ENCODE measurements around the gene PLCD1.
"Not testable (repeated sequence)": the region's sequence is repeated elsewhere in the genome, so short reads cannot be mapped to it uniquely, and the experiment has no call there.

The PLCD1 gene

DNA sequence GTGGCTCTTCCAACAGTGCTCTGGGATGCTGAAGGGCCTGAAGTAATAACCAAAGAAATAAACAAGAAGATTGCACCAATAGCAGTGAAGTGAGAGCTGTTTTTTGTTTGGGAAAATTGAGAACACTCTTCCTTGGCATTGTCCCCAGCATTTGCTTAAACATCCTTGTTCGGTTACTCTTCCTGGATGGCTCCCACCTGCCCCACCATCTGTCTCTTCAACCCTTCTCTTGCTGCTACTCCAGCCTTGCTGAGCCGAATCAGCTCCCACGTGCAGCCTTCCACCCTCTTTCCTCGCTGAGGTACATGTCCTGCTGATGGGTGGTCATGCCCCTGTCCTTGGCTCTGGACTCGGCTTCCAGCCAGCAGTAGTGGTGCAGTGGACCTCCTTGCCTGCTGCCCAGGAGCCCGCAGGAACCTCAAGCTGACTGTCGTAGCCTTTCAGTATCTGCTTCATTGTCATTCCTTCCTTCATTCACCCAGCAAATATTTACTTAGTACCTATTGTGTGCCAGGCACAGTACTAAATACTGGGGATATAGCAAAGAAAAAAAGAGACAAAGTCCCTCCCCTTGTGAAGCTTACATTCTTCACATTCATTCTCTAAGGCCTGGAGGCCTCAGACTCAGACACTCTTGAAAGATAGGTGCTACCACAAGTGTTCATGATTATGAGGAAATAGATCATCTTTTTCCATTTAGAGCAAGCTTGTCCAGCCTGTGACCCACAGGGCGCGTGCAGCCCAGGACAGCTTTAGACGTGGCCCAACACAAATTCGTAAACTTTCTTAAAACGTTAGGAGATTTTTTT lies 56.0 kb downstream of the PLCD1 start:
- ATAC-seq = no peak
- TF ChIP-seq TCF4 (CRISPR knock-in tag; IDR thresholded peaks at IDR 0.05; ENCODE audit: borderline replicate concordance) (no peak), PPARA (CRISPR knock-in tag; IDR thresholded peaks at IDR 0.05; ENCODE audit: borderline replicate concordance) (no peak), TOX (CRISPR knock-in tag; IDR thresholded peaks at IDR 0.05; ENCODE audit: borderline replicate concordance) (no peak), CSDC2 (CRISPR knock-in tag; IDR thresholded peaks at IDR 0.05) (no peak), SNAI2 (CRISPR knock-in tag; IDR thresholded peaks at IDR 0.05) (no peak)
- TF ChIP-seq, protein P1, sequence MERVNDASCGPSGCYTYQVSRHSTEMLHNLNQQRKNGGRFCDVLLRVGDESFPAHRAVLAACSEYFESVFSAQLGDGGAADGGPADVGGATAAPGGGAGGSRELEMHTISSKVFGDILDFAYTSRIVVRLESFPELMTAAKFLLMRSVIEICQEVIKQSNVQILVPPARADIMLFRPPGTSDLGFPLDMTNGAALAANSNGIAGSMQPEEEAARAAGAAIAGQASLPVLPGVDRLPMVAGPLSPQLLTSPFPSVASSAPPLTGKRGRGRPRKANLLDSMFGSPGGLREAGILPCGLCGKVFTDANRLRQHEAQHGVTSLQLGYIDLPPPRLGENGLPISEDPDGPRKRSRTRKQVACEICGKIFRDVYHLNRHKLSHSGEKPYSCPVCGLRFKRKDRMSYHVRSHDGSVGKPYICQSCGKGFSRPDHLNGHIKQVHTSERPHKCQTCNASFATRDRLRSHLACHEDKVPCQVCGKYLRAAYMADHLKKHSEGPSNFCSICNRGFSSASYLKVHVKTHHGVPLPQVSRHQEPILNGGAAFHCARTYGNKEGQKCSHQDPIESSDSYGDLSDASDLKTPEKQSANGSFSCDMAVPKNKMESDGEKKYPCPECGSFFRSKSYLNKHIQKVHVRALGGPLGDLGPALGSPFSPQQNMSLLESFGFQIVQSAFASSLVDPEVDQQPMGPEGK (CRISPR knock-in tag; IDR thresholded peaks at IDR 0.05; ENCODE audit: borderline replicate concordance) = no peak

DNA sequence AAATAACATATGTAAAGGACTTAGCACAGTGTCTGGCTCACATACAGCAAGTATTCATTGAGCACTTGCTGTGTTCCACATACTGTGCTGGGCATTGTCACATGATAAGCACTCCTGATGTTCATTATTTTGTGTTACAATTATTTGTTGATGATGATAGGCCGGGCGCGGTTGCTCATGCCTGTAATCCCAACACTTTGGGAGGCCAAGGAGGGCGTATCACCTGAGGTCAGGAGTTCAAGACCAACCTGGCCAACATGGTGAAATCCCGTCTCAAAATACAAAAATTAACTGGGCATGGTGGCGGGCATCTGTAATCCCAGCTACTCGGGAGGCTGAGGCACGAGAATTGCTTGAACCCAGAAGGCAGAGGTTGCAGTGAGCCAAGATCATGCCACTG lies 57.4 kb downstream of the PLCD1 start:
- not testable (repeated sequence) for ATAC-seq

DNA sequence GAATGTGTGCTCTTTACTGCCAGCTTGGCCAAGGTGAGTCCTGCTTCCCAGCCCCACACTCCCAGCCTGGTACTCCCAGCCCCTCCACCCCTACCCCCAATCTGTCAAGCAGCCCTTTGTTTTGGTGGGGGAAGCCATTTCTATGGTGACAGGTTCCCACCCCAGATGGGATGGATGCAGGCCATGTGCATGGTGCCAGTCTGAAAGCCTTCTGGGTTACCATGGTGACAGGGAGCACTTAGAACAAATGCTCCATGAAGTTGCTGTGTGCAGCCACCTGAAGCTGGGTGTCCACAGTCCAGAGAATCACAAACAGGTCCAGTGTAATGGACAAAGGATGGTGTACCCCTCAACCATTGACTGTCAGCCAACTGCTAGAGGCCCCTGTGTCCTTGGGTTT lies 58.0 kb downstream of the PLCD1 start:
- ATAC-seq = no peak
- no peak for TF ChIP-seq RARB (CRISPR knock-in tag; IDR thresholded peaks at IDR 0.05)
- TF ChIP-seq, protein P2, sequence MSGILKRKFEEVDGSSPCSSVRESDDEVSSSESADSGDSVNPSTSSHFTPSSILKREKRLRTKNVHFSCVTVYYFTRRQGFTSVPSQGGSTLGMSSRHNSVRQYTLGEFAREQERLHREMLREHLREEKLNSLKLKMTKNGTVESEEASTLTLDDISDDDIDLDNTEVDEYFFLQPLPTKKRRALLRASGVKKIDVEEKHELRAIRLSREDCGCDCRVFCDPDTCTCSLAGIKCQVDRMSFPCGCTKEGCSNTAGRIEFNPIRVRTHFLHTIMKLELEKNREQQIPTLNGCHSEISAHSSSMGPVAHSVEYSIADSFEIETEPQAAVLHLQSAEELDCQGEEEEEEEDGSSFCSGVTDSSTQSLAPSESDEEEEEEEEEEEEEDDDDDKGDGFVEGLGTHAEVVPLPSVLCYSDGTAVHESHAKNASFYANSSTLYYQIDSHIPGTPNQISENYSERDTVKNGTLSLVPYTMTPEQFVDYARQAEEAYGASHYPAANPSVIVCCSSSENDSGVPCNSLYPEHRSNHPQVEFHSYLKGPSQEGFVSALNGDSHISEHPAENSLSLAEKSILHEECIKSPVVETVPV (CRISPR knock-in tag; IDR thresholded peaks at IDR 0.05) = no peak
- TF ChIP-seq, protein P3, sequence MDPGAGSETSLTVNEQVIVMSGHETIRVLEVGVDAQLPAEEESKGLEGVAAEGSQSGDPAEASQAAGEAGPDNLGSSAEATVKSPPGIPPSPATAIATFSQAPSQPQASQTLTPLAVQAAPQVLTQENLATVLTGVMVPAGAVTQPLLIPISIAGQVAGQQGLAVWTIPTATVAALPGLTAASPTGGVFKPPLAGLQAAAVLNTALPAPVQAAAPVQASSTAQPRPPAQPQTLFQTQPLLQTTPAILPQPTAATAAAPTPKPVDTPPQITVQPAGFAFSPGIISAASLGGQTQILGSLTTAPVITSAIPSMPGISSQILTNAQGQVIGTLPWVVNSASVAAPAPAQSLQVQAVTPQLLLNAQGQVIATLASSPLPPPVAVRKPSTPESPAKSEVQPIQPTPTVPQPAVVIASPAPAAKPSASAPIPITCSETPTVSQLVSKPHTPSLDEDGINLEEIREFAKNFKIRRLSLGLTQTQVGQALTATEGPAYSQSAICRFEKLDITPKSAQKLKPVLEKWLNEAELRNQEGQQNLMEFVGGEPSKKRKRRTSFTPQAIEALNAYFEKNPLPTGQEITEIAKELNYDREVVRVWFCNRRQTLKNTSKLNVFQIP (CRISPR knock-in tag; IDR thresholded peaks at IDR 0.05; ENCODE audit: borderline replicate concordance, low read depth) = no peak
- no peak for TF ChIP-seq SNAI2 (CRISPR knock-in tag; IDR thresholded peaks at IDR 0.05)
- TF ChIP-seq ZNF8 (CRISPR knock-in tag; IDR thresholded peaks at IDR 0.05) = no peak
- TF ChIP-seq TCF4 (CRISPR knock-in tag; IDR thresholded peaks at IDR 0.05; ENCODE audit: borderline replicate concordance) = no peak
- no peak for TF ChIP-seq ISL1 (CRISPR knock-in tag; IDR thresholded peaks at IDR 0.05)
- no peak for TF ChIP-seq BACH2 (CRISPR knock-in tag; IDR thresholded peaks at IDR 0.05; ENCODE audit: borderline replicate concordance)
- no peak for TF ChIP-seq GLIS3 (CRISPR knock-in tag; IDR thresholded peaks at IDR 0.05)
- TF ChIP-seq CSDC2 (CRISPR knock-in tag; IDR thresholded peaks at IDR 0.05) = no peak
- TF ChIP-seq TOX (CRISPR knock-in tag; IDR thresholded peaks at IDR 0.05; ENCODE audit: borderline replicate concordance) = no peak
- no peak for TF ChIP-seq ZNF565 (CRISPR knock-in tag; conservative IDR thresholded peaks at IDR 0.05; ENCODE audit: low read depth)
- TF ChIP-seq PPARA (CRISPR knock-in tag; IDR thresholded peaks at IDR 0.05; ENCODE audit: borderline replicate concordance) = no peak
- no peak for TF ChIP-seq ESRRG (CRISPR knock-in tag; IDR thresholded peaks at IDR 0.05)
- TF ChIP-seq, protein P1 (CRISPR knock-in tag; IDR thresholded peaks at IDR 0.05; ENCODE audit: borderline replicate concordance) = no peak
- TF ChIP-seq ZFP3 (CRISPR knock-in tag; IDR thresholded peaks at IDR 0.05) = no peak
- TF ChIP-seq ARNTL (CRISPR knock-in tag; IDR thresholded peaks at IDR 0.05; ENCODE audit: borderline replicate concordance, low read depth) = no peak

DNA sequence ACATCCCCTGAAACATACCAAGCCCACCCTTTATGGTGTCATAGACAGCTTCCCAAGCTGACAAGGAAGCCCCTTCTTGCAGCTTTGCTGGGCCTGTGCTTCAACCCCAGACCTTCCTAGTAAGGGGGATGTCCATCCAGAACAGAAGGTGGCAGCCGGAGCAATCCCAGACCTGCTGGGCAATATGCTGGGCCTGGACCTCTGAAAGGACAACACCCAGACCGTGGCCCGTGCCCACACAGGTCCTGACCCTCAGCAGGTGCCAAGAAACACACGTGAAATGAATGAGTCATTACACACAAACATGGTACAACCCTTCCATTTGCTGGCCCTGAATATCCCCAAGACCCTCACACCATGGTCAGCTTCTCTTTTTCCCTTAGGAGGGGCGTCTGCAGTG lies 58.6 kb downstream of the PLCD1 start:
- ATAC-seq = no peak
- TF ChIP-seq TCF4 (CRISPR knock-in tag; IDR thresholded peaks at IDR 0.05; ENCODE audit: borderline replicate concordance) = no peak
- no peak for TF ChIP-seq RARB (CRISPR knock-in tag; IDR thresholded peaks at IDR 0.05)
- no peak for TF ChIP-seq ZFP3 (CRISPR knock-in tag; IDR thresholded peaks at IDR 0.05)
- TF ChIP-seq CSDC2 (CRISPR knock-in tag; IDR thresholded peaks at IDR 0.05) = no peak
- TF ChIP-seq GLIS3 (CRISPR knock-in tag; IDR thresholded peaks at IDR 0.05) = no peak
- TF ChIP-seq SNAI2 (CRISPR knock-in tag; IDR thresholded peaks at IDR 0.05) = no peak
- TF ChIP-seq, protein P4, sequence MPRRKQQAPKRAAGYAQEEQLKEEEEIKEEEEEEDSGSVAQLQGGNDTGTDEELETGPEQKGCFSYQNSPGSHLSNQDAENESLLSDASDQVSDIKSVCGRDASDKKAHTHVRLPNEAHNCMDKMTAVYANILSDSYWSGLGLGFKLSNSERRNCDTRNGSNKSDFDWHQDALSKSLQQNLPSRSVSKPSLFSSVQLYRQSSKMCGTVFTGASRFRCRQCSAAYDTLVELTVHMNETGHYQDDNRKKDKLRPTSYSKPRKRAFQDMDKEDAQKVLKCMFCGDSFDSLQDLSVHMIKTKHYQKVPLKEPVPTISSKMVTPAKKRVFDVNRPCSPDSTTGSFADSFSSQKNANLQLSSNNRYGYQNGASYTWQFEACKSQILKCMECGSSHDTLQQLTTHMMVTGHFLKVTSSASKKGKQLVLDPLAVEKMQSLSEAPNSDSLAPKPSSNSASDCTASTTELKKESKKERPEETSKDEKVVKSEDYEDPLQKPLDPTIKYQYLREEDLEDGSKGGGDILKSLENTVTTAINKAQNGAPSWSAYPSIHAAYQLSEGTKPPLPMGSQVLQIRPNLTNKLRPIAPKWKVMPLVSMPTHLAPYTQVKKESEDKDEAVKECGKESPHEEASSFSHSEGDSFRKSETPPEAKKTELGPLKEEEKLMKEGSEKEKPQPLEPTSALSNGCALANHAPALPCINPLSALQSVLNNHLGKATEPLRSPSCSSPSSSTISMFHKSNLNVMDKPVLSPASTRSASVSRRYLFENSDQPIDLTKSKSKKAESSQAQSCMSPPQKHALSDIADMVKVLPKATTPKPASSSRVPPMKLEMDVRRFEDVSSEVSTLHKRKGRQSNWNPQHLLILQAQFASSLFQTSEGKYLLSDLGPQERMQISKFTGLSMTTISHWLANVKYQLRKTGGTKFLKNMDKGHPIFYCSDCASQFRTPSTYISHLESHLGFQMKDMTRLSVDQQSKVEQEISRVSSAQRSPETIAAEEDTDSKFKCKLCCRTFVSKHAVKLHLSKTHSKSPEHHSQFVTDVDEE (CRISPR knock-in tag; IDR thresholded peaks at IDR 0.05) = no peak
- TF ChIP-seq, protein P1 (CRISPR knock-in tag; IDR thresholded peaks at IDR 0.05; ENCODE audit: borderline replicate concordance) = no peak
- no peak for TF ChIP-seq PPARA (CRISPR knock-in tag; IDR thresholded peaks at IDR 0.05; ENCODE audit: borderline replicate concordance)
- TF ChIP-seq, protein P2 (CRISPR knock-in tag; IDR thresholded peaks at IDR 0.05) = no peak
- no peak for TF ChIP-seq ZNF70 (CRISPR knock-in tag; IDR thresholded peaks at IDR 0.05)
- TF ChIP-seq ZFP30 (CRISPR knock-in tag; IDR thresholded peaks at IDR 0.05) = no peak
- TF ChIP-seq ISL1 (CRISPR knock-in tag; IDR thresholded peaks at IDR 0.05) = no peak

Measured in SK-N-SH treated with all-trans-retinoic acid at 6 μM for 48 hours (cell line).